ENCODE results near the gene C19orf73.

GRCh38 chr19:49145573-49146407, 26.8 kb upstream of the C19orf73 start:
- peak; percentile 69 to 90 (median 78) for TF ChIP-seq CTCF (IDR thresholded peaks at IDR 0.05)
- TF ChIP-seq POLR2A (IDR thresholded peaks at IDR 0.05): no peak

All from esophagus squamous epithelium (tissue), 4 donors.